ENCODE data around the gene RASSF8. TPM values are rescaled to one million over a fixed set of nuclear protein-coding genes. Genes with fewer than 3 reads are reported as not detected.

RASSF8 gene
- total RNA-seq, 1 experiment from 2014 or later: 21.2 TPM

GRCh38 chr12:25992026-25992782, 33.7 kb downstream of the RASSF8 start:
- DNase-seq (ENCODE audit: low spot score): no peak

DNA sequence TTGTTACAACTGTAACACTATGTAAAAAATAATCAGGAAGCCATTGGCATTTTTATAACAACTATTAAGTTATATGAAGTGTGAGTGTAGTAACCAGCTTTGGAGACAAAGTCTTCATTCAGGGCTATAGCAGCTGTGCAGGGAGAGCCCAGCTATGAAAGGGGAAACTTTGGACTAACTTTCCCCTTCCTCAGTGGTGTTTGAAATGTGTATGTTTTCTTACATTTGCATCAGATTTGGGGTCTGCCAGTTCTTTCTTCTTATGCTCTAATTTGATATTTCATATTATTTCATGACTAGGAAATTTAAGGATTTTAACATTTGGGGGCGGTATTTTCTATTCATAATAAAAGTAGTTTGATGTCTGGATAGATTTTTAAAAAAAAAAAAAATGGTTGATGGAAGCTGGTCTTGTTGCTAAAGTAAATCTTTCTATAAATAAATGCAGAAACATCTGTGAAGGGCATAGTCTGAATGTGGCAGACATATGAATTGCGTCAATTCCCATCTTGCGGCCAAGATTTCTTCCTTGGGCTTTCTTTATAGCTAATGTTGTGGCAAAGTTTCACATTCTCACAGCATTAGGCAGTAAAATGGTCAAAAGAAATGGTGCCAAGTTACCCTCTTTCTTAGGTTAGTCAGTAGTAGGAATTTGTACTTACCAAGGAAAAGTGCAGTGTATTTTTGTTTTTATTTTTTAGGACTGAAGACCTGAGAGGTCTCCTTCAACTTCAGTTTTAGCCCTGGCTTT, 35.6 kb downstream of the RASSF8 start:
- peak; percentile 77 for DNase-seq (ENCODE audit: low spot score)

DNA sequence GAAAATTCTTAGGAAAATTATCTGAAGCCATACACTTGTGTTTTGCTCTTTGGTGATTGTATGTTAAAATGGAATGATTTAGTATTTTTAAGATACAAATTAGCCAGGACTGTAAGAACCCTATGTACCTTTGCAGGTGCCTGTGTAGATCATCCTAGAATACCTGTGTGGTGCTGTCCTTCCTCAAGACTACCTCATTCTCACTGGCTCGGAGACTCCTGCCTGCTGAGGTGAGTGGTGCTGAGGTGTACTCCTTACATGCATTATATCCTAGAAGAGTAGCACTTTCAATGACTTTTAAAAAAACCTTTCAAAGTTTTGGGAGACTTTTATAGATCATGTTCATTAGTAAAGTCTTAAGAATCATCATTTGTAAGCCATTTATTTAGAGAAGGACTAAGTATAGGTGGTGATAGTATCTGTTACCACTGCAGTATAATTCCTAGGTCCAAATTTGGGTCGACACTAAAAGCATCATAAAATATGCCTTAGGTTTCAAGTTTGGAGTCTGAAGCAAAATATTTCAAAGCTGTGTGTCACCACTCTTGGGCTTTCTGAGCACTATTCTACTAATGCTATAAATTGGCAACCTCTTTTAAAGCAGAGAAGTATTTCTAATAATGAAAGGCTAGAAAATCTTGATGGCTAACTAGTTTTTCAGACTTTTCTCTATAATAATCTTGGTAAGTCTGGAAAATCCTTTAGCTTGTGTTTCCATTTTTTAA, 36.6 kb downstream of the RASSF8 start:
- DNase-seq (ENCODE audit: low spot score): no peak

GRCh38 chr12:25995906-25996305, 37.4 kb downstream of the RASSF8 start:
- DNase-seq (ENCODE audit: low spot score): no peak

DNA sequence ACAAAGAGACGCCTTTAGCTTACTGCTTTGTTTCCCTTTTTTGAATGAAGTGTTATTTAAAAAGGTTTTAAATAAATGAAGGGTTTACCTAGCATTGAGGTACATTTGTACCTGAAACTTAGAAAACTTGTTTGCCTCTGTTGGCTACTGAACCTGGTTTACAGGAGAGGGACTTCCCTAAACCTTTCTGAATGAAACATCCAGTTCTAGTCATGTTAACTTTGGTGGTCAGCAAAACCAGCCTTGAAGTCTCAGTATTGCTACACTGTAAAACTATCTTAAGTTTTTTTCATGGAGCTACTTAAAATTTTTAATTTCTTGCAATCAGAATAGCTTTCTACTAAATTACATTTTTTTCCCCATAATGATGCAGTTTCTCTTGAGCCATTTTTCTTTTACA, 38.2 kb downstream of the RASSF8 start:
- no peak for DNase-seq (ENCODE audit: low spot score)

DNA sequence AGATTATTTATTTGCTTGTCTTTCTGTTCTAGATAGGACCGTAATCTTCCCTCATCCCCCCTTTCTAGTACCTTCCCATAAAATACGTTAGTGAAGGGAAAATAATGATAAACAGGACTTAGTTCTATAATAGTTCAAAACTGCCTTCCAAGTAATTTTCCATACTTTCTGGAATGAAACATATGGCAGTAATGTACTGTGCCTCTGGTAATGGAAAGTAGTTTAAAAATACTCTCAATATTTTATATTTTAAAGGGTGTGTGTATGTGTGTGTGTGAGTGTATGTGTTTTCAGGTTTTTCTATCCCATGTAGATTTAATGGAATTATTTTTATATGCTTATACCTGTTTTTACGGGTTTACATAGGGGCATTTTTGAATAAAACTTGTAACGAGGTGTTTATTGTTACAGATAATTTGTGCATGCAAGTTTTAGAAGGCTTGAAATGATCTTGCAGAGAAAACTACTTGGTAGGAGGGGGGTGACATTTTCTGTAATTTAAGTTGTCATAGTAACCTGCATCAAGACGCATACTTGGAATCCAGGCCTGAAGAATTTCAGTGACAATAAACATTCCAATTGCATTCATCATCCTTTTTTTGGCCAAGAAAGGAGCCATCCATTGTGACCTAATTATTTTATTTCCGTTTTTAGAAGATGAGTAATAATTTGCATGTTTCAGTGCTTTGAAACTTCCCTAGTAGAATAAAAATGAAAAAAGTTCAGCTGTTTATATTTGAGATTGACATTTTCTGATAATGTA, 38.9 kb downstream of the RASSF8 start:
- peak; percentile 84 for DNase-seq (ENCODE audit: low spot score)

GRCh38 chr12:26000898-26001297, 42.4 kb downstream of the RASSF8 start:
- no peak for DNase-seq (ENCODE audit: low spot score)

- no peak for DNase-seq (ENCODE audit: low spot score)
Observed at GRCh38 chr12:26001530-26001929, 43.0 kb downstream of the RASSF8 start.

GRCh38 chr12:26003065-26003464, 44.6 kb downstream of the RASSF8 start:
- DNase-seq (ENCODE audit: low spot score): no peak

- DNase-seq (ENCODE audit: low spot score): no peak
Observed at GRCh38 chr12:26007566-26007965, 49.1 kb downstream of the RASSF8 start.

DNA sequence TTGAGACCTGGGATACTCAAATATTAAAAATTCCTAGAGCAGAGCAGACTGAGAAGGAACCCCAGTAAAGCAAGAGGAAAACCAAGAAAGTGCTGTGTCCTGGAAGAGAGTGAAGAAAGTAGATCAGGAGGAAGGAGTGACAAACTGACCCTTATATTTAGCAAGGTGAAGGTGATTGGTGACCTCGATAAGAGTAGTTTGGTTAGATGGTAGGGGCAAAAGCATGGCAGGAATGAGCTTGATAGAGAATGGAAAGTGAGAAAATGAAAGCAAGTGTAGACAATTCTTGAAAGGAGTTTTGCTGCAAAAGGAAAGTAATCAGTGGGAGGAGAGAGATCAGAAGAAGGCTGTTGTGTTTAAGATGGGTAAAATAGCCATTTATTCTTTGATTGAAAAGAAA, 51.1 kb downstream of the RASSF8 start:
- no peak for DNase-seq (ENCODE audit: low spot score)

DNA sequence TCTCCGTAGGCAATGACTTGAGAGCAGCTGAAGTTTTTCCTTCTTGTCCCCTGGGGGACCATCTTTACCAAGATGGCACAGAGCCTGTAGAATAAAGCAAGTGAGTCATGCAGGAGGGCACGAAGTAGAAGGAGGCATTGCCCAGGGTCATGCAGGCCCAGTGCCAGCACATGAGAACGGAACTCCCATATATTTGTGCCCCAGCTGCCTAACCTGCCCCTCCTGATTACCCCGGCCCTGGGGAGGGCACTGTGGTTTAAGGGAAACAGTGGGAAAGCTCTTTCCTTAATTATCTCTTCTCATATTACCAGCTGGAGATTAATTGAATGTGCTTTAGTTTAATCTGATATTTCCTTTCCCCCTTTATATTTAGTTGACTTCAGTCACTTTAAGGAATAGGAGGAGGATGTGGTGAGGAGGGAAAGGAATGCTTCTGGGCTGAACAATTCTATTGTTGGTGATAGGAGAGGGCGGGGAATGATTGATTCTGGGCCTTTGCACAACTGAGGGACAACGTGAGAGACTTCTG, 51.9 kb downstream of the RASSF8 start:
- peak; percentile 58 for DNase-seq (ENCODE audit: low spot score)

GRCh38 chr12:26011099-26011498, 52.6 kb downstream of the RASSF8 start:
- no peak for DNase-seq (ENCODE audit: low spot score)

- DNase-seq (ENCODE audit: low spot score): no peak
Observed at GRCh38 chr12:26014085-26014484, 55.6 kb downstream of the RASSF8 start.

DNA sequence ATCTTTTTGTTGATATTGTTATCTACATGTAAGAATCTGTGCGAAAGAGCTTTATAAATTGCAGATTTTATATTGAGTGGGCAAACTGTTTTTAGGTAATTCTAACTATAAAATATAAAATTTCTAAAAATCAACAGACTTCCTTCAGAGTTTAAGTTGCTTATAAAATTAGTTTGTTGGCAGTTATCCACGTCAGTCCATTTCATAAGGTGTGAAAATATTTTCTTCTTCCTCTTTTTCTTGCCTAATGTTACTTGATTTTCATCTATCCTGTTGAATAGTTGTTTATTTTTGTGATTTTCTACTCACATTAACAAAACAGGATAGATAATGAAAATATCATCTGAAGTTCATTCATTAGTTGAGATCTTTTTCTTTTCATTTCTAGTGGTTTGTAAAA, 58.0 kb downstream of the RASSF8 start:
- DNase-seq (ENCODE audit: low spot score): no peak

DNA sequence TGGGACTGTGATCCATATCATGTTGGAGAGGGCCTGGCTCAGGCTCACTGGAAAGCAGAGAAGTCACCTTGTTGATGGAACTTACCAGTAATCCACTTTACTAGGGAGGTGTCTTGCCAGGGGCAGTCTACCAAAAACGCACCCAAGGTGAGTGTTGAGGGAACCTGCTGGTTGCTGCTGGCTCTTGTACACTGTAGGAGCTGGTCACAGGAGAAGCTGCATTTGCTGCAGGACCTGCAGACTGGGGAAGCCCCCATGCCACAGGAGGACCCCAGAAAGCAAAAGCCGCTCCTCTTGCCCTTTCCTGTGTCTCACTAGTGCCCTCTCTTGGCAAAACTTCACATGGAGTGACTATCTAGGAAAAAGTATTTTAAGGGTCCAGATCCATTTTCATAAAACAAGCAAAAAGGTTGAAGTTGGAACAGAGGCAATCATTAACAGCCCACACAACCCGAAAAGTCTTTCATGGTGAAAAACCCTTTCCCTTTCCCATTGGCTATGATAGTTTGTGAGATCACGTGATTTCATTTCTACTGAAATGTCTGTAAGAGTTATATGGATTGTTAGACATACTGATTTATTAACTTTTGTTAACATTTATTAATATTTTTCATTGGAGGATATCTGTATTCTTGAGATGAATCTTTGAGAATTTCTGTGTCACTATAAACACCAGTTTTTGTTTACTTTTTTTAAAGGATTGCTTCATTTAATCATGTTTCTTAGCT, 59.2 kb downstream of the RASSF8 start:
- peak; percentile 40 for DNase-seq (ENCODE audit: low spot score)

DNA sequence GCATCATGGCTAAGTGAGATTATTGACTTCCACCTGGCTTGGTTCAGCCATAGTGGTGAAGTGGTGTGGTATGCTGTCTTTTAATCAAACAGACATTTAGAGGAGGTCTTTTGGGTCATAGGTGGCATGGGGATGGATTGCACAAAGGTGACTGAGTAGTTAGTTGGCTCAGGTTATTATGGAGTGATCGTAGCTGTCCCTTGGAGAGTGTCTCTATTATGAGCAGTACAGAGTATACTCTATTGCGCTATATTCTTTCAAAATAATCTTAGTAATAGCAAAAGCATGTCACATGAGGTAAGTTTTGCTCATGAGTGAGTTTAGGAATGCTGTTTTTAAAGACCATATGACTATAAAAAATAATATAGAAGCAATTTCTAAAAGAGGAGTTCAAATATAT, 60.4 kb downstream of the RASSF8 start:
- no peak for DNase-seq (ENCODE audit: low spot score)

DNA sequence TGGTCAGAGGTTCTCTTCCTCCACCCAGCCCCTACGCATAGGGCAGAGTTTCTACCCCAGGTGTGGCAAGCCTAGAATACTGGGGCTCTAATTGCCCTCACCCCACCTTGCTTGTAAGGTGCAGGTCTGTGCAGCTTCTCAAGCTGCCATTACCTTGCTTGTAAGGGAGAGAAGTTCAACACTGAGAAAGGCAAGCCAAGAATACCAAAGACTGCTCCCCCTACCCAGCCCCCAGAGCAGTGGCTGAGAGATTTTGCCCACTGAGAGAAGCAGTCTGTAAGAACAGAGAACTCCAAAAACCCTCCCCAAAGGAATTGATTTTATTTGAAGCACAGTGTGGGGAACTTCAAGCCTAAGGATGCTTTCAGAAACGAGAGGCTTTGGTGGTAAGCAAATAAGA, 63.1 kb downstream of the RASSF8 start:
- DNase-seq (ENCODE audit: low spot score): no peak

- DNase-seq (ENCODE audit: low spot score): no peak
Observed at GRCh38 chr12:26022043-26022442, 63.6 kb downstream of the RASSF8 start.

DNA sequence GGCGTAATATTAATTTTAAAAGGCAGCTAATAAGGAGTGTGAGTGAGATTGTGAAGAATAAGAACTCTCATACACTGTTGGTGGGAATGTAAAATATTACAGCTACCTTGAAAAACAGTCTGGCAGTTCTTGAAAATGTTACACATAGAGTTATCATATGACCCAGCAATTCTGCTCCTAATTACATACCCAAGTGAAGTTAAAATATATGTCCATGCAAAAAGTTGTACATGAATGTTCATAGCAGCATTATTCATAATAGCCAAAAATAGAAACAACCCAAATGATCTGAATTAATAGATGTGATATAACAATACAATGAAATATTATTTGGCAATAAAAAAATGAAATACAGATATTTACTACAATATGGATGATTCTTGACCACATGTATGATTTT, 68.2 kb downstream of the RASSF8 start:
- no peak for DNase-seq (ENCODE audit: low spot score)

GRCh38 chr12:26027401-26027800, 68.9 kb downstream of the RASSF8 start:
- no peak for DNase-seq (ENCODE audit: low spot score)

All from A172 (cell line).